GM23248 (cell line): ENCODE results near the gene RNF217.

Experiments used
- EZH2 ChIP-seq: fragments of 200-600 bp; sonication (generic); IDR thresholded peaks from 2 replicates; pipeline ENCODE4 v1.6.1; 2018; ENCODE audit warnings: antibody characterized with exemption, mild to moderate bottlenecking; ENCODE audit not compliant: insufficient read depth, poor library complexity, severe bottlenecking
- EZH2phosphoT487 ChIP-seq: fragments of 200-600 bp; sonication (generic); IDR thresholded peaks from 2 replicates; pipeline ENCODE4 v1.6.1; 2018; ENCODE audit warnings: antibody characterized with exemption, moderate library complexity, mild to moderate bottlenecking, low read depth; ENCODE audit not compliant: insufficient read depth

DNA sequence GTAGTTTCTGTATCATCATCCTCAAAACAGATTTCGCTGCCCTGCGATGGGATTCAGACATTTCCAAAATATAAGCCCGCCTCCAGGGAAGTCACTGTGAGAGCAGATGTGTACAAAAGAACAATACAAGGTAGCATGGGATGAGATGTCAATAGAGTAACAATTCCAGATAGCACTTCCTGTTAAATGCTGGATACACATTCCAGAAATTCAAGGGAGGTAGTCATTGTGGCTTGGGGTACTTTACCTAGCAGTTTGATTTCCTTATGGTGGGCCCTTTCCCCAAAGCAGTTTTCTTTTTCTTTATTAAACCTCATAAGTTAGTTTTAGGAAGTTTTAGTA lies 2.5 kb downstream of the RNF217 start:
- TF ChIP-seq EZH2 = no peak
- TF ChIP-seq EZH2phosphoT487 = no peak
